Mesenchymal stem cell (in vitro differentiated cells and primary cell): ENCODE results near the gene CEP63.
"Not testable (repeated sequence)": the region's sequence is repeated elsewhere in the genome, so short reads cannot be mapped to it uniquely, and the experiment has no call there.

Experiments used
- DNase-seq: peaks from one replicate; pipeline ENCODE4 v3.0.0-alpha.2; 2013
- H2AFZ ChIP-seq: one replicate; pipeline ENCODE4 v1.6.1; 2013; ENCODE audit warnings: low read depth, mild to moderate bottlenecking, control low read depth, inconsistent platforms, low read length, moderate library complexity
- H2AK5ac ChIP-seq: 2 replicates; pipeline ENCODE4 v1.6.1; 2013; ENCODE audit warnings: low read length, moderate library complexity, mild to moderate bottlenecking, inconsistent platforms; ENCODE audit not compliant: severe bottlenecking
- H2BK120ac ChIP-seq: one replicate; pipeline ENCODE4 v1.6.1; 2013; ENCODE audit warnings: low read depth, mild to moderate bottlenecking, inconsistent platforms, low read length, moderate library complexity
- H2BK12ac ChIP-seq, 2 experiments: one replicate each; pipeline ENCODE4 v1.6.1; 2013; ENCODE audit warnings: inconsistent platforms in 2 of 2, low read length in 2 of 2, mild to moderate bottlenecking in 2 of 2, moderate library complexity in 2 of 2, control low read depth in 1 of 2
- H2BK15ac ChIP-seq: one replicate; pipeline ENCODE4 v1.6.1; 2013; ENCODE audit warnings: mild to moderate bottlenecking, low read depth, inconsistent platforms; ENCODE audit not compliant: poor library complexity, severe bottlenecking
- H2BK5ac ChIP-seq: 2 replicates; pipeline ENCODE4 v1.6.1; 2013; ENCODE audit warnings: low read depth, mild to moderate bottlenecking, low read length, control low read depth, inconsistent platforms; ENCODE audit not compliant: poor library complexity, severe bottlenecking
- H3K14ac ChIP-seq, 2 experiments: one replicate each; pipeline ENCODE4 v1.6.1; 2013; ENCODE audit warnings: inconsistent platforms in 2 of 2, low read length in 2 of 2, control low read depth in 1 of 2, mild to moderate bottlenecking in 1 of 2, moderate library complexity in 1 of 2
- H3K18ac ChIP-seq, 2 experiments: one replicate each; pipeline ENCODE4 v1.6.1; 2013; ENCODE audit warnings: inconsistent platforms in 2 of 2, low read length in 2 of 2, control low read depth in 1 of 2, low read depth in 1 of 2, mild to moderate bottlenecking in 1 of 2
- H3K23ac ChIP-seq, 2 experiments: one replicate each; pipeline ENCODE4 v1.6.1; 2013; ENCODE audit warnings: inconsistent platforms in 2 of 2, low read length in 2 of 2, mild to moderate bottlenecking in 2 of 2, moderate library complexity in 2 of 2, control low read depth in 1 of 2
- H3K27ac ChIP-seq: 2 replicates; pipeline ENCODE4 v1.5.1; 2013; ENCODE audit warnings: mild to moderate bottlenecking, moderate library complexity, low read length, control low read depth, inconsistent platforms; ENCODE audit not compliant: poor library complexity, severe bottlenecking
- H3K27me3 ChIP-seq, 2 experiments: 2 replicates each; pipeline versions ENCODE4 v1.6.1 to v1.7.0; 2013; ENCODE audit warnings: low read length in 2 of 2, mild to moderate bottlenecking in 2 of 2, moderate library complexity in 2 of 2, control low read depth in 1 of 2, inconsistent platforms in 1 of 2; ENCODE audit not compliant: control insufficient read depth in 1 of 2, insufficient read depth in 1 of 2
- H3K36me3 ChIP-seq, 2 experiments: 2 replicates each; pipeline versions ENCODE4 v1.6.1 to v1.7.0; 2013; ENCODE audit warnings: low read length in 2 of 2, control low read depth in 1 of 2, inconsistent platforms in 1 of 2, low read depth in 1 of 2, mild to moderate bottlenecking in 1 of 2; ENCODE audit not compliant: insufficient read depth in 2 of 2, control insufficient read depth in 1 of 2
- H3K4ac ChIP-seq, 2 experiments: one replicate each; pipeline ENCODE4 v1.6.1; 2013; ENCODE audit warnings: inconsistent platforms in 2 of 2, low read length in 2 of 2, mild to moderate bottlenecking in 2 of 2, moderate library complexity in 2 of 2, control low read depth in 1 of 2, low read depth in 1 of 2
- H3K4me1 ChIP-seq: 2 replicates; pipeline ENCODE4 v1.6.1; 2013; ENCODE audit warnings: low read depth, low read length, control low read depth; ENCODE audit not compliant: control insufficient read depth, insufficient read depth
- H3K4me2 ChIP-seq: 2 replicates; pipeline ENCODE4 v1.6.1; 2013; ENCODE audit warnings: low read length, mild to moderate bottlenecking, inconsistent platforms; ENCODE audit not compliant: poor library complexity, severe bottlenecking
- H3K4me3 ChIP-seq, 2 experiments: 2 replicates each; pipeline versions ENCODE4 v1.5.1 to v1.7.0; 2013; ENCODE audit warnings: low read length in 2 of 2, mild to moderate bottlenecking in 2 of 2, control low read depth in 1 of 2, low read depth in 1 of 2; ENCODE audit not compliant: insufficient read depth in 1 of 2
- H3K79me1 ChIP-seq: replicated peaks from 2 replicates; pipeline ENCODE4 v1.6.1; 2013; ENCODE audit warnings: mild to moderate bottlenecking, control low read depth, low read length, inconsistent platforms; ENCODE audit not compliant: poor library complexity, severe bottlenecking
- H3K9ac ChIP-seq: 2 replicates; pipeline ENCODE4 v1.7.0; 2013; ENCODE audit warnings: mild to moderate bottlenecking, low read length, moderate library complexity
- H3K9me3 ChIP-seq: 2 replicates; pipeline ENCODE4 v1.7.0; 2013; ENCODE audit warnings: mild to moderate bottlenecking, low read length; ENCODE audit not compliant: control insufficient read depth
- H4K8ac ChIP-seq: one replicate; pipeline ENCODE4 v1.6.1; 2013; ENCODE audit warnings: inconsistent platforms, mild to moderate bottlenecking, low read length, moderate library complexity
- H4K91ac ChIP-seq: one replicate; pipeline ENCODE4 v1.6.1; 2013; ENCODE audit warnings: mild to moderate bottlenecking, low read length, inconsistent platforms
- WGBS: methylation state at CpG from one replicate; pipeline ENCODE4 v1.1.7; 2013; ENCODE audit warnings: mixed read lengths; 5-methylcytosine and 5-hydroxymethylcytosine counted together

Gene CEP63

GRCh38 chr3:134544783-134545182, 58.9 kb downstream of the CEP63 start:
- H4K8ac ChIP-seq, H3K27ac ChIP-seq, H3K14ac ChIP-seq, H3K4me2 ChIP-seq, H2AK5ac ChIP-seq, H2BK12ac ChIP-seq, H2BK5ac ChIP-seq, H3K79me1 ChIP-seq, H3K4ac ChIP-seq, H2BK15ac ChIP-seq, H2BK120ac ChIP-seq, H3K9me3 ChIP-seq, H3K23ac ChIP-seq, H3K4me1 ChIP-seq, DNase-seq, H3K9ac ChIP-seq, H4K91ac ChIP-seq, H3K27me3 ChIP-seq, H3K4me3 ChIP-seq, H2AFZ ChIP-seq, H3K18ac ChIP-seq: not testable (repeated sequence)
- 88% methylated on average over 12 of the region's 12 CpGs for WGBS
- H3K36me3 ChIP-seq = peaks cover 8 to 48% of the 10 kb centered on the region in 2 experiments

- Histone ChIP-seq H3K14ac (no peak overlapping the region), H3K23ac (no peak overlapping the region), H3K4me2 (no peak overlapping the region), H3K4me3 (no peak overlapping the region), H3K9me3 (no peaks in the 10 kb centered on the region), H4K8ac (no peak overlapping the region), H3K9ac (no peak overlapping the region), H3K4me1 (no peaks in the 10 kb centered on the region), H3K27ac (no peak overlapping the region), H4K91ac (no peak overlapping the region), H3K4ac (no peak overlapping the region), H2BK12ac (no peak overlapping the region), H2BK5ac (no peak overlapping the region), H2AFZ (no peak overlapping the region), H2AK5ac (no peak overlapping the region), H3K79me1 (peaks cover 2% of the 10 kb centered on the region), H3K18ac (no peak overlapping the region), H2BK15ac (no peak overlapping the region), H3K36me3 (peaks cover 10 to 53% of the 10 kb centered on the region in 2 experiments), H3K27me3 (no peaks in the 10 kb centered on the region), H2BK120ac (no peak overlapping the region)
- no peak for DNase-seq
- 92% methylated on average over 2 of the region's 2 CpGs for WGBS
Observed at GRCh38 chr3:134545818-134546217, 60.0 kb downstream of the CEP63 start.

- Histone ChIP-seq H3K9ac (no peak overlapping the region), H2AK5ac (no peak overlapping the region), H3K4me3 (no peak overlapping the region), H4K91ac (no peak overlapping the region), H2BK12ac (no peak overlapping the region), H2AFZ (no peak overlapping the region), H3K23ac (no peak overlapping the region), H2BK15ac (no peak overlapping the region), H2BK120ac (no peak overlapping the region), H2BK5ac (no peak overlapping the region), H3K9me3 (no peaks in the 10 kb centered on the region), H3K4me1 (no peaks in the 10 kb centered on the region), H3K36me3 (peaks cover 5 to 57% of the 10 kb centered on the region in 2 experiments), H3K18ac (no peak overlapping the region), H3K27me3 (no peaks in the 10 kb centered on the region), H3K14ac (no peak overlapping the region), H3K27ac (no peak overlapping the region), H3K4me2 (no peak overlapping the region), H4K8ac (no peak overlapping the region), H3K4ac (no peak overlapping the region), H3K79me1 (no peaks in the 10 kb centered on the region)
- no peak for DNase-seq
Observed at GRCh38 chr3:134552784-134553183, 66.9 kb downstream of the CEP63 start.

- no peak overlapping the region for H3K4ac ChIP-seq
- H2BK120ac ChIP-seq = no peak overlapping the region
- H3K23ac ChIP-seq = no peak overlapping the region
- H2AK5ac ChIP-seq = no peak overlapping the region
- H3K4me2 ChIP-seq = no peak overlapping the region
- no peak overlapping the region for H2BK12ac ChIP-seq
- H3K9ac ChIP-seq = no peak overlapping the region
- no peaks in the 10 kb centered on the region for H3K27me3 ChIP-seq
- no peak overlapping the region for H3K27ac ChIP-seq
- DNase-seq = no peak
- H2AFZ ChIP-seq = no peak overlapping the region
- no peaks in the 10 kb centered on the region for H3K4me1 ChIP-seq
- no peak overlapping the region for H2BK5ac ChIP-seq
- H3K18ac ChIP-seq = no peak overlapping the region
- no peak overlapping the region for H2BK15ac ChIP-seq
- H3K79me1 ChIP-seq = no peaks in the 10 kb centered on the region
- H4K8ac ChIP-seq = no peak overlapping the region
- WGBS = 90% methylated on average over 3 of the region's 3 CpGs
- peak overlapping the region in 1 of 2 experiments; percentile 95 for H3K14ac ChIP-seq
- no peak overlapping the region for H3K4me3 ChIP-seq
- no peak overlapping the region for H4K91ac ChIP-seq
- H3K9me3 ChIP-seq = no peaks in the 10 kb centered on the region
- peaks cover 9 to 40% of the 10 kb centered on the region in 2 experiments for H3K36me3 ChIP-seq
Observed at GRCh38 chr3:134559591-134559990, 73.7 kb downstream of the CEP63 start.
